ENCODE measurements around the gene DLG2.

DNA sequence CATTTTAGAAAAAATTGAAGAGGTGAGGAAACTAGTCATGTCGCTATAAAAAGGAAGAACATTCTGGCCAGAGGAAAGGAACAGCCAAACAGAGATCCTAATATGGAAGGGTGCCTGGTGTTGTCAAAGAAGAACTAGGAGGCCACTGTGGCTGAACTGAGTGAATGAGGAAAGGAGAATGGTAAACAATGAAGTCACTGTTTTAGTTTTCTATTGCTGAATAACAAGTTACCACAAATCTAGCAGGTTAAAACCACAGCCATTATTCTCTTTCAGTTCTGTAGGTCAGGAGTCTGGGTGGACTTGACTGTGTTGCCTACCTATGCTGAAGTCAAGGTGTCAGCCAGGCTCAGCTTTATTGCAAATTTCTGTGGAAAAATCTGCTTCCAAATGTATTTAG lies 1791.7 kb downstream of the DLG2 start:
- TF ChIP-seq, protein P1, sequence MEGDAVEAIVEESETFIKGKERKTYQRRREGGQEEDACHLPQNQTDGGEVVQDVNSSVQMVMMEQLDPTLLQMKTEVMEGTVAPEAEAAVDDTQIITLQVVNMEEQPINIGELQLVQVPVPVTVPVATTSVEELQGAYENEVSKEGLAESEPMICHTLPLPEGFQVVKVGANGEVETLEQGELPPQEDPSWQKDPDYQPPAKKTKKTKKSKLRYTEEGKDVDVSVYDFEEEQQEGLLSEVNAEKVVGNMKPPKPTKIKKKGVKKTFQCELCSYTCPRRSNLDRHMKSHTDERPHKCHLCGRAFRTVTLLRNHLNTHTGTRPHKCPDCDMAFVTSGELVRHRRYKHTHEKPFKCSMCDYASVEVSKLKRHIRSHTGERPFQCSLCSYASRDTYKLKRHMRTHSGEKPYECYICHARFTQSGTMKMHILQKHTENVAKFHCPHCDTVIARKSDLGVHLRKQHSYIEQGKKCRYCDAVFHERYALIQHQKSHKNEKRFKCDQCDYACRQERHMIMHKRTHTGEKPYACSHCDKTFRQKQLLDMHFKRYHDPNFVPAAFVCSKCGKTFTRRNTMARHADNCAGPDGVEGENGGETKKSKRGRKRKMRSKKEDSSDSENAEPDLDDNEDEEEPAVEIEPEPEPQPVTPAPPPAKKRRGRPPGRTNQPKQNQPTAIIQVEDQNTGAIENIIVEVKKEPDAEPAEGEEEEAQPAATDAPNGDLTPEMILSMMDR (IDR thresholded peaks at IDR 0.05; ENCODE audit: low read depth, low read length) = no peak
- TF ChIP-seq EZH2phosphoT487 (IDR thresholded peaks at IDR 0.05; ENCODE audit: low read depth) = no peak
